SK-N-SH treated with all-trans-retinoic acid at 6 μM for 48 hours (cell line): Measurements from ENCODE around the gene KMT5B.

Experiments used
- ATAC-seq: fragments of 200-7000 bp; cut with Tn5 transposase; 3 replicates; pipeline ENCODE4 v1.9.1; 2020; ENCODE audit warnings: mild to moderate bottlenecking, moderate library complexity
- ARNTL ChIP-seq: fragments of 450-650 bp; formaldehyde crosslinking; IDR thresholded peaks from 2 replicates; pipeline ENCODE4 v1.5.0; 2020; ENCODE audit warnings: low read depth, mild to moderate bottlenecking, moderate library complexity, borderline replicate concordance
- BACH2 ChIP-seq: fragments of 250-450 bp; sonication (Bioruptor Pico); IDR thresholded peaks from 2 replicates; pipeline ENCODE4 v1.9.0; 2021; ENCODE audit warnings: mild to moderate bottlenecking, borderline replicate concordance
- ESRRG ChIP-seq: fragments of 250-450 bp; sonication (Bioruptor Pico); IDR thresholded peaks from 2 replicates; pipeline ENCODE4 v1.6.1; 2021; ENCODE audit warnings: mild to moderate bottlenecking
- GLIS3 ChIP-seq: fragments of 250-450 bp; sonication (Bioruptor Pico); IDR thresholded peaks from 2 replicates; pipeline ENCODE4 v1.5.0; 2020; ENCODE audit warnings: mild to moderate bottlenecking, moderate library complexity
- ISL1 ChIP-seq: fragments of 250-450 bp; sonication (Bioruptor Pico); IDR thresholded peaks from 2 replicates; pipeline ENCODE4 v2.1.2; 2022; ENCODE audit warnings: mild to moderate bottlenecking, moderate library complexity
- OSR1 ChIP-seq: fragments of 250-450 bp; sonication (Bioruptor Pico); IDR thresholded peaks from 2 replicates; pipeline ENCODE4 v1.8.0; 2022; ENCODE audit warnings: moderate library complexity, mild to moderate bottlenecking, inconsistent platforms
- PPARA ChIP-seq: fragments of 250-450 bp; sonication (Bioruptor Pico); IDR thresholded peaks from 2 replicates; pipeline ENCODE4 v1.5.0; 2020; ENCODE audit warnings: mild to moderate bottlenecking, borderline replicate concordance
- RARB ChIP-seq: fragments of 250-450 bp; sonication (Bioruptor Pico); IDR thresholded peaks from 2 replicates; pipeline ENCODE4 v1.8.0; 2021; ENCODE audit warnings: mild to moderate bottlenecking, moderate library complexity
- SNAI2 ChIP-seq: fragments of 250-450 bp; sonication (Bioruptor Pico); IDR thresholded peaks from 2 replicates; pipeline ENCODE4 v1.5.0; 2020; ENCODE audit warnings: mild to moderate bottlenecking, moderate library complexity
- TCF4 ChIP-seq: fragments of 250-450 bp; sonication (Bioruptor Pico); IDR thresholded peaks from 2 replicates; pipeline ENCODE4 v1.8.0; 2021; ENCODE audit warnings: mild to moderate bottlenecking, moderate library complexity, borderline replicate concordance
- TOX ChIP-seq: fragments of 250-450 bp; sonication (Bioruptor Pico); IDR thresholded peaks from 2 replicates; pipeline ENCODE4 v1.8.0; 2021; ENCODE audit warnings: mild to moderate bottlenecking, moderate library complexity, borderline replicate concordance
- ZC3H10 ChIP-seq: fragments of 250-450 bp; sonication (Bioruptor Pico); IDR thresholded peaks from 2 replicates; pipeline ENCODE4 v1.5.1; 2021; ENCODE audit warnings: mild to moderate bottlenecking, moderate library complexity
- ZFP3 ChIP-seq: fragments of 250-450 bp; sonication (Bioruptor Pico); IDR thresholded peaks from 2 replicates; pipeline ENCODE4 v1.5.0; 2020; ENCODE audit warnings: mild to moderate bottlenecking, moderate library complexity
- ZFP30 ChIP-seq: fragments of 450-650 bp; formaldehyde crosslinking; IDR thresholded peaks from 2 replicates; pipeline ENCODE4 v1.5.0; 2022; ENCODE audit warnings: mild to moderate bottlenecking, moderate library complexity
- ZNF565 ChIP-seq: fragments of 450-650 bp; formaldehyde crosslinking; conservative IDR thresholded peaks from 2 replicates; pipeline ENCODE4 v1.5.0; 2020; ENCODE audit warnings: low read depth, mild to moderate bottlenecking, moderate library complexity
- ZNF70 ChIP-seq: fragments of 450-650 bp; formaldehyde crosslinking; IDR thresholded peaks from 2 replicates; pipeline ENCODE4 v1.5.0; 2020; ENCODE audit warnings: mild to moderate bottlenecking, moderate library complexity
- ZNF8 ChIP-seq: fragments of 450-650 bp; formaldehyde crosslinking; IDR thresholded peaks from 2 replicates; pipeline ENCODE4 v1.5.0; 2020; ENCODE audit warnings: mild to moderate bottlenecking, moderate library complexity
- TF ChIP-seq, protein P1 (sequence below): fragments of 250-450 bp; sonication (Bioruptor Pico); IDR thresholded peaks from 2 replicates; pipeline ENCODE4 v1.8.0; 2021; ENCODE audit warnings: low read depth, mild to moderate bottlenecking, moderate library complexity, borderline replicate concordance
- TF ChIP-seq, protein P2 (sequence below): fragments of 250-450 bp; sonication (Bioruptor Pico); IDR thresholded peaks from 2 replicates; pipeline ENCODE4 v1.5.0; 2020; ENCODE audit warnings: mild to moderate bottlenecking, moderate library complexity
- TF ChIP-seq, protein P3 (sequence below): fragments of 250-450 bp; sonication (Bioruptor Pico); IDR thresholded peaks from 2 replicates; pipeline ENCODE4 v1.5.1; 2020; ENCODE audit warnings: low read depth, mild to moderate bottlenecking, moderate library complexity
- TF ChIP-seq, protein P4 (sequence below): fragments of 250-450 bp; sonication (Bioruptor Pico); IDR thresholded peaks from 2 replicates; pipeline ENCODE4 v1.8.0; 2020; ENCODE audit warnings: mild to moderate bottlenecking, moderate library complexity, borderline replicate concordance

The KMT5B gene

DNA sequence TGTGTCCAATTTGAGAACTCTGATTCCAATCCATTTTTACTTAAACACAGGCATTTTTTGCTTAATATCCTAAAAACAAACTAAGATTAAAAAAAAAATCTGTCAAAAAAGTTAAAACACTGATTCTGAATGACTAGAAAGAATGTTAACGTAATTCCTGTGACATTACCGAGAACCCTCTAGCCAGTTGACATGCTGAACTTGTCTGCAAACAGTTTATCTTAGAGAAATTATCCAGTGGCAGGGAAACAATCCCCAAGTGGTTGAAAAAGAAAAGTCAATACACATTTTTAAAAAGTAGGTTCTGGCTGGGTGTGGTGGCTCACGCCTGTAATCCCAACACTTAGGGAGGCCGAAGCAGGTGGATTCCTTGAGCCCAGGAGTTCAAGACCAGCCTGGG, 11.6 kb downstream of the KMT5B start:
- no peak for ATAC-seq
- TF ChIP-seq ZFP3 (CRISPR knock-in tag), result no peak

DNA sequence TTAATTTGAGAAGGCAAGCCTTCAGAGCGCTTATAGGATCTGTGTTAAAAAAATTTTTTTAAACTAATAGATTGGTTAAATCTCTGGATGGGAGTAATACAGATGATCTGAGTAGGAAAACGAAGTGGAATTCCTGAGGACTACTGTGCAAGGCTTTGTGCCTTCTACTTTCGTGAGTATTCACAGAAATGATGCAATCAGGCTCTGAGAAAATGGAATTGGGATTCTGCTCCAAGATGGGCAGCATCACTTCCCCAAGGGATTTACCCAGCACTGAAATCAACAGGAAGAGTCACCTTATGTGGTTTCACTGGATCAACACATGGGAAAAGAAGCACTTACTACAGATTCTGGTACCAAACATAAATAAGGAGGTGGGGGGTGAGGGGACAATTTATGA, 12.5 kb downstream of the KMT5B start:
- TF ChIP-seq ZFP30 (no peak), RARB (CRISPR knock-in tag) (no peak), BACH2 (no peak)
- ATAC-seq, result no peak

DNA sequence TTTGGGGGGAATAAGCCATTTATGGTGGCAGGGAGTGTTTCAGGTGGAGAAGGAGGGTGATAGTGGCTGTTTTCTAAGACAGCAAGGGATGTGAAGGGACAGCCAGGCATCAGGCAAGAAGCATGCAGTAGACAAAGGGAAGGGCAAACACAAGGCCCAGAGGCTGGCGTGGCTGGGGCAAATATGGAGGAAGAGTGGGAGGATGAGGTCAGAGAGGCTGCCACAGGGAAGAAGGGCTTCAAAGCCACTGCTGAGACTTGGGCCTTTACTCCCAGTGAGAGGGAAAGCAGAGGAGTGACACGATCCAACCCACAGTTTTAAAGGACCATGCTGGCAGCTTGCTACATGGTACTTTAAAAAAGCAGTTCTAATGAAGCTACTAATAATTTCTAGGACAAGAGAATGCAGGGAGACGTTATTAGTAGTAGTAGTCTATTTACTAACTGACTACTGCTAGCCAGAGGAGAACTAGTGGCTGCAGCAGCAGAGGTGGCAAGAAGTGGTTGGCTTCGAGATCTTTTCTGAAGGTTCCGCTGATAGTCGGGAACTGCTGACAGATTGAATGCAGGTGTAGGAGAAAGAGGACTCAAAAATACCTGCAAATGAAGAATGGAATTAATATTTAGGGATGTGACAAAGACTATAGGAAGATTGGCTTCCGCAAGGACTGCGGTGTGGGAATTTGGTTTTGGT, 13.7 kb downstream of the KMT5B start:
- TF ChIP-seq, protein P1, sequence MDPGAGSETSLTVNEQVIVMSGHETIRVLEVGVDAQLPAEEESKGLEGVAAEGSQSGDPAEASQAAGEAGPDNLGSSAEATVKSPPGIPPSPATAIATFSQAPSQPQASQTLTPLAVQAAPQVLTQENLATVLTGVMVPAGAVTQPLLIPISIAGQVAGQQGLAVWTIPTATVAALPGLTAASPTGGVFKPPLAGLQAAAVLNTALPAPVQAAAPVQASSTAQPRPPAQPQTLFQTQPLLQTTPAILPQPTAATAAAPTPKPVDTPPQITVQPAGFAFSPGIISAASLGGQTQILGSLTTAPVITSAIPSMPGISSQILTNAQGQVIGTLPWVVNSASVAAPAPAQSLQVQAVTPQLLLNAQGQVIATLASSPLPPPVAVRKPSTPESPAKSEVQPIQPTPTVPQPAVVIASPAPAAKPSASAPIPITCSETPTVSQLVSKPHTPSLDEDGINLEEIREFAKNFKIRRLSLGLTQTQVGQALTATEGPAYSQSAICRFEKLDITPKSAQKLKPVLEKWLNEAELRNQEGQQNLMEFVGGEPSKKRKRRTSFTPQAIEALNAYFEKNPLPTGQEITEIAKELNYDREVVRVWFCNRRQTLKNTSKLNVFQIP (CRISPR knock-in tag), result no peak
- TF ChIP-seq, protein P2, sequence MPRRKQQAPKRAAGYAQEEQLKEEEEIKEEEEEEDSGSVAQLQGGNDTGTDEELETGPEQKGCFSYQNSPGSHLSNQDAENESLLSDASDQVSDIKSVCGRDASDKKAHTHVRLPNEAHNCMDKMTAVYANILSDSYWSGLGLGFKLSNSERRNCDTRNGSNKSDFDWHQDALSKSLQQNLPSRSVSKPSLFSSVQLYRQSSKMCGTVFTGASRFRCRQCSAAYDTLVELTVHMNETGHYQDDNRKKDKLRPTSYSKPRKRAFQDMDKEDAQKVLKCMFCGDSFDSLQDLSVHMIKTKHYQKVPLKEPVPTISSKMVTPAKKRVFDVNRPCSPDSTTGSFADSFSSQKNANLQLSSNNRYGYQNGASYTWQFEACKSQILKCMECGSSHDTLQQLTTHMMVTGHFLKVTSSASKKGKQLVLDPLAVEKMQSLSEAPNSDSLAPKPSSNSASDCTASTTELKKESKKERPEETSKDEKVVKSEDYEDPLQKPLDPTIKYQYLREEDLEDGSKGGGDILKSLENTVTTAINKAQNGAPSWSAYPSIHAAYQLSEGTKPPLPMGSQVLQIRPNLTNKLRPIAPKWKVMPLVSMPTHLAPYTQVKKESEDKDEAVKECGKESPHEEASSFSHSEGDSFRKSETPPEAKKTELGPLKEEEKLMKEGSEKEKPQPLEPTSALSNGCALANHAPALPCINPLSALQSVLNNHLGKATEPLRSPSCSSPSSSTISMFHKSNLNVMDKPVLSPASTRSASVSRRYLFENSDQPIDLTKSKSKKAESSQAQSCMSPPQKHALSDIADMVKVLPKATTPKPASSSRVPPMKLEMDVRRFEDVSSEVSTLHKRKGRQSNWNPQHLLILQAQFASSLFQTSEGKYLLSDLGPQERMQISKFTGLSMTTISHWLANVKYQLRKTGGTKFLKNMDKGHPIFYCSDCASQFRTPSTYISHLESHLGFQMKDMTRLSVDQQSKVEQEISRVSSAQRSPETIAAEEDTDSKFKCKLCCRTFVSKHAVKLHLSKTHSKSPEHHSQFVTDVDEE (CRISPR knock-in tag), result no peak
- TF ChIP-seq BACH2 (no peak), OSR1 (no peak), ZFP3 (CRISPR knock-in tag) (no peak), PPARA (CRISPR knock-in tag) (no peak), GLIS3 (no peak), ARNTL (no peak), ZNF8 (CRISPR knock-in tag) (no peak), ZC3H10 (no peak), ZNF565 (no peak), SNAI2 (CRISPR knock-in tag) (no peak), ZNF70 (CRISPR knock-in tag) (no peak), ZFP30 (no peak), TCF4 (no peak), TOX (no peak), ISL1 (CRISPR knock-in tag) (no peak)
- TF ChIP-seq, protein P3, sequence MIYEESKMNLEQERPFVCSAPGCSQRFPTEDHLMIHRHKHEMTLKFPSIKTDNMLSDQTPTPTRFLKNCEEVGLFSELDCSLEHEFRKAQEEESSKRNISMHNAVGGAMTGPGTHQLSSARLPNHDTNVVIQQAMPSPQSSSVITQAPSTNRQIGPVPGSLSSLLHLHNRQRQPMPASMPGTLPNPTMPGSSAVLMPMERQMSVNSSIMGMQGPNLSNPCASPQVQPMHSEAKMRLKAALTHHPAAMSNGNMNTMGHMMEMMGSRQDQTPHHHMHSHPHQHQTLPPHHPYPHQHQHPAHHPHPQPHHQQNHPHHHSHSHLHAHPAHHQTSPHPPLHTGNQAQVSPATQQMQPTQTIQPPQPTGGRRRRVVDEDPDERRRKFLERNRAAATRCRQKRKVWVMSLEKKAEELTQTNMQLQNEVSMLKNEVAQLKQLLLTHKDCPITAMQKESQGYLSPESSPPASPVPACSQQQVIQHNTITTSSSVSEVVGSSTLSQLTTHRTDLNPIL (CRISPR knock-in tag), result no peak
- TF ChIP-seq, protein P4, sequence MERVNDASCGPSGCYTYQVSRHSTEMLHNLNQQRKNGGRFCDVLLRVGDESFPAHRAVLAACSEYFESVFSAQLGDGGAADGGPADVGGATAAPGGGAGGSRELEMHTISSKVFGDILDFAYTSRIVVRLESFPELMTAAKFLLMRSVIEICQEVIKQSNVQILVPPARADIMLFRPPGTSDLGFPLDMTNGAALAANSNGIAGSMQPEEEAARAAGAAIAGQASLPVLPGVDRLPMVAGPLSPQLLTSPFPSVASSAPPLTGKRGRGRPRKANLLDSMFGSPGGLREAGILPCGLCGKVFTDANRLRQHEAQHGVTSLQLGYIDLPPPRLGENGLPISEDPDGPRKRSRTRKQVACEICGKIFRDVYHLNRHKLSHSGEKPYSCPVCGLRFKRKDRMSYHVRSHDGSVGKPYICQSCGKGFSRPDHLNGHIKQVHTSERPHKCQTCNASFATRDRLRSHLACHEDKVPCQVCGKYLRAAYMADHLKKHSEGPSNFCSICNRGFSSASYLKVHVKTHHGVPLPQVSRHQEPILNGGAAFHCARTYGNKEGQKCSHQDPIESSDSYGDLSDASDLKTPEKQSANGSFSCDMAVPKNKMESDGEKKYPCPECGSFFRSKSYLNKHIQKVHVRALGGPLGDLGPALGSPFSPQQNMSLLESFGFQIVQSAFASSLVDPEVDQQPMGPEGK, result no peak
- no peak for ATAC-seq

DNA sequence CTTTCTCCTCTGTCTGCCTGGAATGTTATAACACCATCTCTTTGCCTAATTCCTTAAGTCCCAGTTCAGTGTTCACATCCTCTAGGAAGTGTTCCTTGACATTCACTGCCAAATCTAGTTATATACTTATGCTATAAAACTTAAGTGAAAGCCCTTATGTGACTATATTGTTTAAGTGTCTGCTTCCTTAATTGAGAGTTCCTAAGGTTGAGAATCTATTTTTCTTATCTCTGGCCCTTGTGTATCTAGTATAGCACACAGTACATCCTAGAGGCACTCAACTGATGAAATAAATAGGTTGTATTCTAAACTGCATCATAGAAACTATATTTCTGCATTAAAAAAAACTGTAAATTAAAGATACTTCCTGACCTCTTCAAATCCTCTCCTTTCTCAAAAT, 16.9 kb downstream of the KMT5B start:
- no peak for ATAC-seq
- TF ChIP-seq TOX (no peak), TCF4 (no peak), ISL1 (CRISPR knock-in tag) (no peak), ARNTL (no peak), ZFP3 (CRISPR knock-in tag) (no peak), SNAI2 (CRISPR knock-in tag) (no peak), GLIS3 (no peak), BACH2 (no peak), ESRRG (CRISPR knock-in tag) (no peak), ZC3H10 (no peak), ZFP30 (no peak), PPARA (CRISPR knock-in tag) (no peak)
- TF ChIP-seq, protein P2 (CRISPR knock-in tag), result no peak
- TF ChIP-seq, protein P4, result no peak
- TF ChIP-seq, protein P3 (CRISPR knock-in tag), result no peak
